GM12801 (cell line): Measurements from ENCODE around the gene TUT1.

ENCODE experiments used
- CTCF ChIP-seq: IDR thresholded peaks from one replicate; pipeline ENCODE4 v1.5.1; 2011; ENCODE audit warnings: control low read depth; ENCODE audit not compliant: insufficient read length; ENCODE audit errors: extremely low read depth

TUT1 gene

DNA sequence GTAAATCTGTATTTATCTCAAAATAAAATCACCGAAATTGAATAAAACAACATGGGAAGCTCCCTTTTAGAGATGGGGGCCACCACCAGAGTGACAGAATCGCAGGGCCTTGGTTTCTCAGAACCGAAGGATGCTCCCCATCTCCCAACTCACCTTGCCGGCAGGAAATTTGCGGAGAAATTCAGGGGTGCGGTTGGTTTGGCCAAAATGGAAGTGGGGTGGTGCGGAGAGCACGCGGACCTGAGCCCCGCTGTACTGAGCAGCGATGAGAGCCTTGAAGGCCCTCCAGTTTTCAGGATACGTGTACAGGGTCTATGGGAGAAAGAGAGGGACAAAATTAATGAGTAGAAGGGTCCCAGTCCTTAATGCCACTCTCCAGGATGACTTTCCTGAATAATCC lies 18.9 kb downstream of the TUT1 start:
- no peak for TF ChIP-seq CTCF

GRCh38 chr11:62569611-62570010 lies 21.7 kb downstream of the TUT1 start:
- TF ChIP-seq CTCF = no peak

GRCh38 chr11:62567018-62567633 lies 24.2 kb downstream of the TUT1 start:
- TF ChIP-seq CTCF = no peak

DNA sequence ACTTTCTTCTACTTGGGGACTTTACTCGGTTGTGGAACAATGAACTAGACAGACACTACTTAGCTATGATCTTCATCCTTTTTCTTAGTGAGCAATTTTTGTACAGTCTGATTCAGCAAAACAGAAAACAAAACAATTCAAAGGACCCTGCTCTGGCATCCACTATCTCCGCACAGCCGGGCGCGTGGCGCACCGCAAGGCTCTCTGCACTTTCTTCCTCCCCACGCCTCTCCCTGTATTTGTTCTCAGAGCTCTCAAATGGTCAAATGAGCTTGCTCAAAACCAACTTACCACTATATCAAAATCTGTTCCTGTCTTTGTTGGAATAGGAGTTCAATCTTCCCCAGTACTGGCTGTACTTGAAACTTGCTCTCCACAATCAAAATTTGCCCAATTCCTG lies 25.1 kb downstream of the TUT1 start:
- no peak for TF ChIP-seq CTCF

DNA sequence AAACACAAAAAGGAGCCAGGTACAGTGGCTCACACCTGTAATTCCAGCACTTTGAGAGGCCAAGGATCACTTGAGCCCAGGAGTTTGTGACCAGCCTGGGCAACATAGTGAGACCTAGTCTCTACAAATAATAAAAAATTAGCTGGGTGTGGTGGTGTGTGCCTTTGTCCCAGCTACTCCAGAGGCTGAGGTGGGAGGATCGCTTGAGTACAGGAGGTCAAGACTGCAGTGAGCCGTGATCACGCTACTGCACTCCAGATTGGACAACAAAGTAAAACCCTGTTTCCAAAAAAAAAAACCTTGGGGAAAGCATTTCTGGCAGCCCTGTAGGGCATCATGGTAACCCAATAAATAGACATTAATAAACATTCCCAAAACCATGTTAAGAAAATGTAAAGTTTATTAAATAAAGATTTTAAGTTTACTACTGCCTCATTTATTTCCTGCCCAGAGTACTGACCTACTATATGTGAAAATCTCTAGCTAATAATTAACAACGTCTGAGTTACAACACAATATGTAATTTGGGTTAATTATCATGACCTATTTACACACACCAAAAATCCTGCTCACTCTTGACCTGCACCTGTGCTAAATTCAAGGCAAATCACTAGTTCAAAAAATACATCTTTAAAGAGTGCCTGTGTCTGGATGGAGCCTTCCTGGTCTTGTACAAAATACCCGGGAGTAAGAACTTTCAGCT lies 26.1 kb downstream of the TUT1 start:
- no peak for TF ChIP-seq CTCF

- TF ChIP-seq CTCF = no peak
These were observed 30.7 kb downstream of the TUT1 start for GRCh38 chr11:62560566-62561103.

- no peak for TF ChIP-seq CTCF
These were observed 32.1 kb downstream of the TUT1 start for GRCh38 chr11:62559204-62559603.
